T-helper 9 cell (primary cell): ENCODE results near the gene DYNLT5.
"Not testable (repeated sequence)": the region's sequence is repeated elsewhere in the genome, so short reads cannot be mapped to it uniquely, and the experiment has no call there.

ENCODE experiments used
- DNase-seq: peaks from one replicate; pipeline ENCODE4 v3.0.0-alpha.2; 2020

DYNLT5 gene

DNA sequence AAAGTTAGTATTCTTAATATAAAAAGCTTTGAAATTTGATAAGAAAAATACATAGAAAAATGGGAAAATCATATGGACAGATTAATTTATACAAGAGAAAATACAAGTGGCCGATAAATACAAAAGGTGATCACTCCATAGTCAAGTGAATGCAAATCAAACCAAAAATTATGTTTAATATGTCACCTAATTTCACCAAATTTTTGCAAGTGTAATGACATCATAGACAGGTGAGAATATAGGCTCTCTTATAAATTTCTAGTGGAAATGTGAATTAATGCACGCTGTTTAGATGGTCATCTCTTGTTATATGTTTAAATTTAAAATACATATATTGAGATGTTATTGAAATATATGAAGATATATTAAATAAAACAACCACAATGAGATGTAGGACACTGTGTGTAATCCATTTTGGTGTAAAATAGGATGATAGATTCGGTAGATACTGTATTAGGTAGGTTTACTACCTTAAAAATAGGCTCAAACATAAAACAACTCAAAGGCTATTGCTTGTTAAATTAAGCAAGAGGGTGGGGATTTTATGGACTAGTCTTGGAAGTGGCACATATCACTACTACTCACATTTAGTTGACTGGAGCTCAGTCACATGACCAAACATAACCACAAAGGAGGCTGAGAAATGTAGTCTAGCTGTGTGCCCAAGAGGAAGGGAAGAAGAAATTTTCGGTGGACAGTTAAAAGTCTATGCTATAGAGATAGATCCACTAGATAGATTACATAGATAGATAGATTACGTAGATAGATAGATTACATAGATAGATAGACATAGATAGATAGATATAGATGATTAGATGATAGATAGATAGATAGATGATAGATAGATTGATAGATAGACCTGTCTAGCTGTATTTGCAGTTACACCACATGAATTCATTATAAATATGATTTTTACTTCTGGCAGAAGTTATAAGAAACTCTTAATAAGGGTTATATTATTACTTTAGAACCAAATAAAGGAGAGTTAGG lies 39.7 kb downstream of the DYNLT5 start:
- DNase-seq = no peak

DNA sequence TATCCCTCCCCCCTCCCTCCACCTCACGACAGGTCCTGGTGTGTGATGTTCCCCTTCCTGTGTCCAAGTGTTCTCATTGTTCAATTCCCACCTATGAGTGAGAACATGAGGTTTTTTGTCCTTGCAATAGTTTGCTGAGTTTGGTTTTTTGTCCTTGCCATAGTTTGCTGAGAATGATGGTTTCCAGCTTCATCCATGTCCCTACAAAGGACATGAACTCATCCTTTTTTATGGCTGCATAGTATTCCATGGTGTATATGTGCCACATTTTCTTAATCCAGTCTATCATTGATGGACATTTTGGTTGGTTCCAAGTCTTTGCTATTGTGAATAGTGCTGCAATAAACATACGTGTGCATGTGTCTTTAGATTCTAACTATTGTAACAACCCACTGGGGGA lies 43.6 kb downstream of the DYNLT5 start:
- DNase-seq = not testable (repeated sequence)

DNA sequence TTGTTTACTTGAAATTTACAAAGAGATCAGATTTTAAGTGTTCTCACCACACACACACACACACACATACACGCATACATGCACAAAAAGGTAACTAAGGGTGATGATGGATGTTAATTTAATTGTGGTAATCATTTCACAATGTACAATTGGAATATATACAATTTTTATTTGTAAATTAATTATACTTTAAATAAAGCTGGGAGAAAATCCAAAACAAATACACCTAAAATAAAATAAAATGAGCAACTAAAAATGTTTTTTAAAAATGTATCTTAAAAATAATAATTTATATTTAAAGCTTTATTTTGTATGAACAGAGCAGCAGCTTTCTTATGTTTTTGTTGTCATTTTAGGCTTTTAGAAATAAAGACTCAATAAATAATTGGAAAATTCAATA lies 57.0 kb downstream of the DYNLT5 start:
- no peak for DNase-seq

DNA sequence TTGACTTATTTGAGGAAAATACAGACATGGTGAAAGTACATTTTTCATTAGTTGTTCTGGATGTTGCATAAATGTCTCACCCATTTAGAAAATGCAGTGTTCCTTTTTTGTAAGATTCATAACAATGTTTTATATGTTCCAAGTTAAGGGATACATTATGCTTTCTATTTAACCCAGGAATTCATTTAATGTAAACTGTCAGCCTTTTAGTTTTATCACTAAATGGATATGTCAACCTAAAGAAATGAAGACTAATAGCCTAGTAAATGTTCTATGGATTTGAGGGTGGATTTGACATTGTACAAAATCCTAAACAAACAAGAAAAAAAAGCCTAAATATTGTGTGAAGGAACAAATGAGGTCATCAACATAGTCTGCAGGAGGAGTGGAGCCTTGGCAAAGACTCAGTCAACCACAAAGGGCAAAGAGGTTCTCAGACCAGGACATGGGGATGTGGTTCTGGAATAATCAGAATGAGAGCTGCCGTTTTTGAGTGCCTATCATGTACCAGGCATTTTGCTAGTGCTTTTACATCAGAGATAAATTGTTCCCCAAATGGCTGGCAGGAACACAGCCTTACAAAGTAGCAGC lies 57.6 kb downstream of the DYNLT5 start:
- no peak for DNase-seq

DNA sequence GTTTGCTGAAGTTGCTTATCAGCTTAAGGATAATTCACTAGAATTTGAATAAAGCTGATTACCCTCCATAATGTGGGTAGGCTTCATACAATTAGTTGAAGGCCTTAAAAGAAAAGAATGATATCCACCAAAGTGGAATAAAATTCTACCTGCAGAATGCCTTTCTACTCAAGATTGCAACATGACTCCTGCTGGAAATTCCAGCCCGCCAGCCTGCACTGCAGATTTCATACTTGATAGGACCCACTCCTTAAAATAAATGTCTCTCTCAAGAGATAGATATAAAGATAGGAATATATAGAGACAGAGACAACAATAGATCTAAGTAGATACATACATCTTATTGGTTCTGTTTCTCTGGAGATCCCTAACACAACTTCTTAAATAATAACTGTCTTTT lies 72.5 kb downstream of the DYNLT5 start:
- DNase-seq = no peak
